ENCODE results near the gene PODN.

PODN gene

GRCh38 chr1:53061123-53061858, 722 bp upstream of the PODN start:
- H3K4me3 ChIP-seq (ENCODE audit: control insufficient read depth, low read depth, low read length): peak overlapping the region; percentile 68
- TF ChIP-seq CTCF (IDR thresholded peaks at IDR 0.05; ENCODE audit: control insufficient read depth, insufficient read depth, low read depth, low read length, missing control alignments): no peak

GRCh38 chr1:53062708-53063591, 937 bp downstream of the PODN start:
- DNase-seq (ENCODE audit: low read depth): no peak
- H3K4me3 ChIP-seq (ENCODE audit: control insufficient read depth, low read depth, low read length): peak overlapping the region; percentile 68
- TF ChIP-seq CTCF (IDR thresholded peaks at IDR 0.05; ENCODE audit: control insufficient read depth, insufficient read depth, low read depth, low read length, missing control alignments): peak; percentile 17

More at GRCh38 chr1:53061123-53061858, 722 bp upstream of the PODN start:
- DNase-seq (ENCODE audit: low read depth): no peak

- no peak overlapping the region for H3K4me3 ChIP-seq (ENCODE audit: control insufficient read depth, low read depth, low read length)
- no peak for TF ChIP-seq CTCF (IDR thresholded peaks at IDR 0.05; ENCODE audit: control insufficient read depth, insufficient read depth, low read depth, low read length, missing control alignments)
- no peak for DNase-seq (ENCODE audit: low read depth)
Observed at GRCh38 chr1:53063744-53064515, 1.9 kb downstream of the PODN start.

GRCh38 chr1:53065391-53065790, 3.4 kb downstream of the PODN start:
- no peak for DNase-seq (ENCODE audit: low read depth)
- TF ChIP-seq CTCF (IDR thresholded peaks at IDR 0.05; ENCODE audit: control insufficient read depth, insufficient read depth, low read depth, low read length, missing control alignments): no peak
- H3K4me3 ChIP-seq (ENCODE audit: control insufficient read depth, low read depth, low read length): no peak overlapping the region

- TF ChIP-seq CTCF (IDR thresholded peaks at IDR 0.05; ENCODE audit: control insufficient read depth, insufficient read depth, low read depth, low read length, missing control alignments): no peak
- DNase-seq (ENCODE audit: low read depth): no peak
- H3K4me3 ChIP-seq (ENCODE audit: control insufficient read depth, low read depth, low read length): no peak overlapping the region
Observed at GRCh38 chr1:53066488-53066887, 4.5 kb downstream of the PODN start.
